Measurements from ENCODE around the gene MDN1.
"Not testable (repeated sequence)": the region's sequence is repeated elsewhere in the genome, so short reads cannot be mapped to it uniquely, and the experiment has no call there.

Gene MDN1

GRCh38 chr6:89667872-89668556 is 151.6 kb downstream of the MDN1 start:
- FAIRE-seq, result no peak
- DNase-seq (ENCODE audit: insufficient read length, low spot score), result no peak

- FAIRE-seq, result no peak
- no peak for DNase-seq (ENCODE audit: insufficient read length, low spot score)
Observed at GRCh38 chr6:89662659-89663223, 156.9 kb downstream of the MDN1 start.

- FAIRE-seq, result no peak
- no peak for DNase-seq (ENCODE audit: insufficient read length, low spot score)
Observed at GRCh38 chr6:89661559-89661958, 158.0 kb downstream of the MDN1 start.

- DNase-seq (ENCODE audit: insufficient read length, low spot score) (no peak), FAIRE-seq (no peak)
Observed at GRCh38 chr6:89660981-89661380, 158.6 kb downstream of the MDN1 start.

GRCh38 chr6:89657445-89658158 is 162.0 kb downstream of the MDN1 start:
- DNase-seq (ENCODE audit: insufficient read length, low spot score) (no peak), FAIRE-seq (no peak)

GRCh38 chr6:89655122-89655521 is 164.5 kb downstream of the MDN1 start:
- DNase-seq (ENCODE audit: insufficient read length, low spot score) (peak; percentile 42), FAIRE-seq (no peak)

GRCh38 chr6:89650579-89650978 is 169.0 kb downstream of the MDN1 start:
- no peak for DNase-seq (ENCODE audit: insufficient read length, low spot score)
- no peak for FAIRE-seq

- DNase-seq (ENCODE audit: insufficient read length, low spot score) (no peak), FAIRE-seq (no peak)
Observed at GRCh38 chr6:89649682-89650081, 169.9 kb downstream of the MDN1 start.

GRCh38 chr6:89644864-89645263 is 174.7 kb downstream of the MDN1 start:
- FAIRE-seq (no peak), DNase-seq (ENCODE audit: insufficient read length, low spot score) (no peak)

- no peak for FAIRE-seq
- DNase-seq (ENCODE audit: insufficient read length, low spot score), result no peak
Observed at GRCh38 chr6:89643406-89643805, 176.2 kb downstream of the MDN1 start.

GRCh38 chr6:89642956-89643355 is 176.6 kb downstream of the MDN1 start:
- DNase-seq (ENCODE audit: insufficient read length, low spot score) (no peak), FAIRE-seq (no peak)

GRCh38 chr6:89641581-89641980 is 178.0 kb downstream of the MDN1 start:
- not testable (repeated sequence) for DNase-seq (ENCODE audit: insufficient read length, low spot score); FAIRE-seq

- DNase-seq (ENCODE audit: insufficient read length, low spot score) (no peak), FAIRE-seq (no peak)
Observed at GRCh38 chr6:89640804-89641203, 178.8 kb downstream of the MDN1 start.

- DNase-seq (ENCODE audit: insufficient read length, low spot score), result peak; percentile 94
- peak; percentile 67 for FAIRE-seq
Observed at GRCh38 chr6:89638320-89639195, 181.0 kb downstream of the MDN1 start, which contains the start of gene LYRM2. Gene LYRM2, minus strand, starts transcription at chr6:89638747. Its CDS starts 31 bp downstream, at chr6:89638716.

- DNase-seq (ENCODE audit: insufficient read length, low spot score) (no peak), FAIRE-seq (no peak)
Observed at GRCh38 chr6:89637960-89638319, 181.7 kb downstream of the MDN1 start.

GRCh38 chr6:89636412-89636811 is 183.2 kb downstream of the MDN1 start:
- not testable (repeated sequence) for DNase-seq (ENCODE audit: insufficient read length, low spot score); FAIRE-seq

- FAIRE-seq (no peak), DNase-seq (ENCODE audit: insufficient read length, low spot score) (no peak)
Observed at GRCh38 chr6:89630488-89630887, 189.1 kb downstream of the MDN1 start.

- DNase-seq (ENCODE audit: insufficient read length, low spot score) (no peak), FAIRE-seq (no peak)
Observed at GRCh38 chr6:89623749-89624148, 195.8 kb downstream of the MDN1 start.

GRCh38 chr6:89619567-89619966 is 200.0 kb downstream of the MDN1 start:
- FAIRE-seq (no peak), DNase-seq (ENCODE audit: insufficient read length, low spot score) (no peak)

GRCh38 chr6:89618026-89618425 is 201.6 kb downstream of the MDN1 start:
- DNase-seq (ENCODE audit: insufficient read length, low spot score) (no peak), FAIRE-seq (no peak)

GRCh38 chr6:89616531-89616930 is 203.1 kb downstream of the MDN1 start:
- FAIRE-seq, result no peak

More at GRCh38 chr6:89616531-89616930, 203.1 kb downstream of the MDN1 start:
- no peak for DNase-seq (ENCODE audit: insufficient read length, low spot score)
